MCF 10A (cell line): ENCODE measurements around the gene ATL2. TPM values are rescaled to one million over a fixed set of nuclear protein-coding genes. Genes with fewer than 3 reads are reported as not detected.

Experiments used
- BruUV-seq: library from RNA; stranded (reverse); fragments of 400-500 nt; replicated peaks from 2 replicates; lab custom pipeline; 2021; lab: Mats Ljungman, UMichigan
- CTCF ChIA-PET: fragments of 300-600 bp; sonication (Branson Sonifier 250); formaldehyde crosslinking; extraction: SDS; loops from one replicate; lab custom pipeline; 2021; ENCODE audit warnings: antibody characterized with exemption, inconsistent platforms; lab: Yijun Ruan, JAX
- POLR2A ChIA-PET: fragments of 300-600, 350-650 bp; sonication (Branson Sonifier 250); formaldehyde crosslinking; extraction: SDS; loops from one replicate; lab custom pipeline; 2020; ENCODE audit warnings: antibody characterized with exemption, inconsistent platforms; lab: Yijun Ruan, JAX
- DNase-seq: peaks from one replicate; pipeline ENCODE4 v3.0.0-alpha.2; 2018; ENCODE audit not compliant: unreplicated experiment
- H3K27ac Mint-ChIP-seq: one replicate; pipeline ENCODE4 v1.8.0; 2022; ENCODE audit warnings: mild to moderate bottlenecking, low read depth, mixed read lengths; ENCODE audit not compliant: unreplicated experiment
- H3K27me3 Mint-ChIP-seq: one replicate; pipeline ENCODE4 v1.8.0; 2022; ENCODE audit warnings: mixed read lengths; ENCODE audit not compliant: insufficient read depth, unreplicated experiment
- H3K36me3 Mint-ChIP-seq: one replicate; pipeline ENCODE4 v1.8.0; 2022; ENCODE audit warnings: mild to moderate bottlenecking, moderate library complexity, mixed read lengths; ENCODE audit not compliant: insufficient read depth, unreplicated experiment
- H3K4me1 Mint-ChIP-seq: one replicate; pipeline ENCODE4 v1.8.0; 2022; ENCODE audit warnings: mixed read lengths; ENCODE audit not compliant: insufficient read depth, unreplicated experiment
- H3K4me3 Mint-ChIP-seq: one replicate; pipeline ENCODE4 v1.8.0; 2022; ENCODE audit warnings: mild to moderate bottlenecking, moderate library complexity, mixed read lengths; ENCODE audit not compliant: unreplicated experiment
- H3K9me3 Mint-ChIP-seq: one replicate; pipeline ENCODE4 v1.8.0; 2022; ENCODE audit warnings: mixed read lengths; ENCODE audit not compliant: unreplicated experiment
- intact Hi-C: fragments of 100-400 bp; cut with micrococcal nuclease; formaldehyde crosslinking; loops from 2 replicates; pipeline ENCODE4 v1.14.1; 2022
- total RNA-seq: library from RNA; stranded (reverse); gene quantifications from 2 replicates; pipeline ENCODE4 v1.2.3, GENCODE V29; 2022
- TF ChIP-seq, protein P1 (sequence below): fragments of 200-600 bp; IDR thresholded peaks from one replicate; pipeline ENCODE4 v1.8.0; 2022; ENCODE audit warnings: antibody characterized with exemption, mild to moderate bottlenecking; ENCODE audit not compliant: unreplicated experiment

Gene ATL2
- total RNA-seq, 1 experiment from 2014 or later, result 54.2 TPM

DNA sequence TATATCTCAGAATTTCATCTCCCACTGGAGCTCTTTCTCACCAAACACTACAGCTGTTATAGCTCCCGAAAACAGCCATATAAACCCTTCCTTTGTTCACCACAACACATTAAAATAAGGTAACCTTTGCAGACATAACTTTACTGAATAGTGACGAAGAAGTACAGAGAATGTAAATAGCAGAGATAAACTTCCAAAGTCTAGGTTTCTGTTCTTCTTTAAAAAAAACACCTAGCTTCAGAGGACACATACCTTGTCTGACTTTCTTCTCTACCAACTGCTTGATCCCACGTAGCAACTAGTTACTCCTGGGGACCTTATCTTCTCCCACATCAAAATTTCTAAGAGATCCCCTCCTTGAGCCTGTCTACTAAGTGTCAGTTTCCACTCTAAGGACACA lies 32.3 kb downstream of the ATL2 start:
- TF ChIP-seq, protein P1, sequence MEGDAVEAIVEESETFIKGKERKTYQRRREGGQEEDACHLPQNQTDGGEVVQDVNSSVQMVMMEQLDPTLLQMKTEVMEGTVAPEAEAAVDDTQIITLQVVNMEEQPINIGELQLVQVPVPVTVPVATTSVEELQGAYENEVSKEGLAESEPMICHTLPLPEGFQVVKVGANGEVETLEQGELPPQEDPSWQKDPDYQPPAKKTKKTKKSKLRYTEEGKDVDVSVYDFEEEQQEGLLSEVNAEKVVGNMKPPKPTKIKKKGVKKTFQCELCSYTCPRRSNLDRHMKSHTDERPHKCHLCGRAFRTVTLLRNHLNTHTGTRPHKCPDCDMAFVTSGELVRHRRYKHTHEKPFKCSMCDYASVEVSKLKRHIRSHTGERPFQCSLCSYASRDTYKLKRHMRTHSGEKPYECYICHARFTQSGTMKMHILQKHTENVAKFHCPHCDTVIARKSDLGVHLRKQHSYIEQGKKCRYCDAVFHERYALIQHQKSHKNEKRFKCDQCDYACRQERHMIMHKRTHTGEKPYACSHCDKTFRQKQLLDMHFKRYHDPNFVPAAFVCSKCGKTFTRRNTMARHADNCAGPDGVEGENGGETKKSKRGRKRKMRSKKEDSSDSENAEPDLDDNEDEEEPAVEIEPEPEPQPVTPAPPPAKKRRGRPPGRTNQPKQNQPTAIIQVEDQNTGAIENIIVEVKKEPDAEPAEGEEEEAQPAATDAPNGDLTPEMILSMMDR, result no peak

DNA sequence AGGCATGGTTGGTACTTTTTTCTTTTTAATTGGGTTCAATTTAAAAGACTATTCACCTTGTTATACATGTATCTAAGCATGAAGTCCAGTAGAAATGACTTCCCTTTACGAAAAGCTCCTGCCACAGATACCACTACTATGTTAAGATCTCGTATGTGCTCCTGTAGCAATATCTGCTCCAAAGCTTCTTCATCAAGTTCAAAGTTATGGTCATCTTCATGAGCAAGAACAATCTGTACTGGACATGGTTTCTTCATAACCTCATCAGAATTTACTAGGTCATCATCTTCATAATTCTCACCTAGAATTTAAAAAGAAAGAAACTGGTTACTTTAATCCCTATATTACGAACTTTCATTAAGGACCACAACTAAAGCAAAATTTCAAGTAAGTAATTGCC lies 33.9 kb downstream of the ATL2 start:
- POLR2A ChIA-PET, result interaction anchor here (0.6 to 1.3 kb wide), 3 partner anchors 10 to 257 kb away, joined by 3 read pairs; no protein-coding TSS in a partner anchor
- no peaks in the 10 kb centered on the region for H3K4me1 Mint-ChIP-seq
- H3K27me3 Mint-ChIP-seq, result no peaks in the 10 kb centered on the region
- CTCF ChIA-PET, result interaction anchor here (0.5 to 1.9 kb wide), 4 partner anchors 33 to 809 kb away, joined by 3 to 8 read pairs (median 4); no protein-coding TSS in a partner anchor
- BruUV-seq, result no TSS peak
- no peak overlapping the region for H3K4me3 Mint-ChIP-seq
- intact Hi-C loops, result no loop called here
- no peak for DNase-seq
- peaks cover 7% of the 10 kb centered on the region for H3K9me3 Mint-ChIP-seq
- peaks cover 56% of the 10 kb centered on the region for H3K36me3 Mint-ChIP-seq
- TF ChIP-seq, protein P1, result no peak
- no peak overlapping the region for H3K27ac Mint-ChIP-seq

More for the DNA sequence above, 32.3 kb downstream of the ATL2 start:
- ChIA-PET POLR2A (no interaction called here), CTCF (interaction anchor here (0.6 to 1.1 kb wide), 3 partner anchors 21 to 417 kb away, joined by 3 to 4 read pairs (median 3); no protein-coding TSS in a partner anchor)
- H3K27ac Mint-ChIP-seq, result no peak overlapping the region
- H3K4me3 Mint-ChIP-seq, result no peak overlapping the region
- no TSS peak for BruUV-seq
- H3K36me3 Mint-ChIP-seq, result peaks cover 49% of the 10 kb centered on the region
- H3K4me1 Mint-ChIP-seq, result no peaks in the 10 kb centered on the region
- intact Hi-C loops, result no loop called here
- no peak for DNase-seq
- H3K27me3 Mint-ChIP-seq, result no peaks in the 10 kb centered on the region
- H3K9me3 Mint-ChIP-seq, result peaks cover 7% of the 10 kb centered on the region

DNA sequence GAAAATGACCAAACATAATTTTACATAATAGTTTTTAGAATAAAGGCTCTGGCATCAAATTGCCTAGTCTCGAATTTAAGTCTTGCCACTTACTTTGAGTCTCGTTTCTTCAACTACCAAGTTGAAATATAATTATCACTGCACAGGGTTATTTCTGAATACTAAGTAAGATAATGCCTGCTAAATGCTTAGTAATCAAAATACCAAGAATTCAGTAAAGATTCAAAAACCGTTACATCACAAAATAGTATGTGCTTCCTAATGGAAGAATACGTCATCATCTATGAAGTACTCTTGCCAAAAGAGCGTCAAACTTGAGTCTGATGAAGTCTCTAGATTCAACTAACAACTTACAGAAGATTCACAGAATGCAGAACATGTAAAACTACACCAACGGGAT lies 40.5 kb downstream of the ATL2 start:
- intact Hi-C loops, result no loop called here
- H3K27ac Mint-ChIP-seq, result no peak overlapping the region
- no peaks in the 10 kb centered on the region for H3K9me3 Mint-ChIP-seq
- peaks cover 42% of the 10 kb centered on the region for H3K36me3 Mint-ChIP-seq
- TF ChIP-seq, protein P1, result no peak
- no TSS peak for BruUV-seq
- CTCF ChIA-PET, result no interaction called here
- H3K4me3 Mint-ChIP-seq, result no peak overlapping the region
- no peak for DNase-seq
- POLR2A ChIA-PET, result no interaction called here
- no peaks in the 10 kb centered on the region for H3K27me3 Mint-ChIP-seq
- no peaks in the 10 kb centered on the region for H3K4me1 Mint-ChIP-seq

DNA sequence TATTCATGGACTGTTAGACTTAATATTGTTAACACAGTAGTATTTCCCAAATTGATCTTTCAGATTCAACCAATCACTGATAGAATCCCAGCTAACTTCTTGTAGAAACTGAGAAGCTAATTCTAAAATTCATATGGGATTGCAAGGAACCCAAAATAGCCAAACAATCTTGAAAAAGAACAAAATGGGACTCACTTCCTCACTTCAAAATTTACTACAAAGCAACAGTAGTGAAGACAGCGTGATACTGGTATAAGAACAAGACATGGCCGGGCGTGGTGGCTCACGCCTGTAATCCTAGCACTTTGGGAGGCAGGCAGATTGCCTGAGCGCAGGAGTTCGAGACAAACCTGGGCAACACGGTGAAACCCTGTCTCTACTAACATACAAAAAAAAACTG lies 46.3 kb downstream of the ATL2 start:
- TF ChIP-seq, protein P1, result no peak
- POLR2A ChIA-PET, result interaction anchor here (0.7 to 1.0 kb wide), 2 partner anchors 21 to 45 kb away, joined by 3 to 6 read pairs; no protein-coding TSS in a partner anchor
- H3K36me3 Mint-ChIP-seq, result peaks cover 31% of the 10 kb centered on the region
- no peaks in the 10 kb centered on the region for H3K27me3 Mint-ChIP-seq
- H3K4me1 Mint-ChIP-seq, result peaks cover 1% of the 10 kb centered on the region
- no peak for DNase-seq
- CTCF ChIA-PET, result interaction anchor here (0.7 to 1.7 kb wide), 3 partner anchors 35 to 202 kb away, joined by 3 to 5 read pairs (median 3); no protein-coding TSS in a partner anchor
- intact Hi-C loops, result no loop called here
- H3K9me3 Mint-ChIP-seq, result peaks cover 6% of the 10 kb centered on the region
- BruUV-seq, result no TSS peak
- H3K27ac Mint-ChIP-seq, result no peak overlapping the region
- H3K4me3 Mint-ChIP-seq, result no peak overlapping the region
